IPS-18c (cell line): Measurements from ENCODE around the gene CLMN.

ENCODE experiments used
- H3K4me3 ChIP-seq: 2 replicates; pipeline ENCODE4 v1.7.0; 2013; ENCODE audit warnings: low read depth, mild to moderate bottlenecking, low read length, moderate library complexity; ENCODE audit not compliant: insufficient read depth
- H3K9me3 ChIP-seq: one replicate; pipeline ENCODE4 v1.6.1; 2013; ENCODE audit warnings: mild to moderate bottlenecking, low read length, moderate library complexity; ENCODE audit not compliant: control insufficient read depth, insufficient read depth

CLMN gene

GRCh38 chr14:95246870-95247269, 72.8 kb downstream of the CLMN start:
- Histone ChIP-seq H3K4me3 (no peak overlapping the region), H3K9me3 (peaks cover 2% of the 10 kb centered on the region)

- no peak overlapping the region for H3K4me3 ChIP-seq
- H3K9me3 ChIP-seq = peaks cover 2% of the 10 kb centered on the region
Observed at GRCh38 chr14:95245334-95245733, 74.4 kb downstream of the CLMN start.

- peaks cover 2% of the 10 kb centered on the region for H3K9me3 ChIP-seq
- H3K4me3 ChIP-seq = no peak overlapping the region
Observed at GRCh38 chr14:95244587-95244986, 75.1 kb downstream of the CLMN start.

GRCh38 chr14:95242870-95243269, 76.8 kb downstream of the CLMN start:
- no peak overlapping the region for H3K4me3 ChIP-seq

GRCh38 chr14:95240859-95241813, 78.6 kb downstream of the CLMN start:
- H3K9me3 ChIP-seq = no peaks in the 10 kb centered on the region
- H3K4me3 ChIP-seq = no peak overlapping the region

More at GRCh38 chr14:95242870-95243269, 76.8 kb downstream of the CLMN start:
- H3K9me3 ChIP-seq = peaks cover 2% of the 10 kb centered on the region

GRCh38 chr14:95238487-95239298, 81.0 kb downstream of the CLMN start:
- Histone ChIP-seq H3K4me3 (no peak overlapping the region), H3K9me3 (no peaks in the 10 kb centered on the region)

GRCh38 chr14:95237958-95238340, 81.8 kb downstream of the CLMN start:
- H3K9me3 ChIP-seq = no peaks in the 10 kb centered on the region
- H3K4me3 ChIP-seq = no peak overlapping the region

GRCh38 chr14:95237121-95237957, 82.4 kb downstream of the CLMN start:
- Histone ChIP-seq H3K4me3 (no peak overlapping the region), H3K9me3 (no peaks in the 10 kb centered on the region)

- H3K9me3 ChIP-seq = no peaks in the 10 kb centered on the region
- H3K4me3 ChIP-seq = no peak overlapping the region
Observed at GRCh38 chr14:95236221-95236620, 83.5 kb downstream of the CLMN start.

GRCh38 chr14:95235767-95236166, 83.9 kb downstream of the CLMN start:
- Histone ChIP-seq H3K4me3 (no peak overlapping the region), H3K9me3 (no peaks in the 10 kb centered on the region)

- H3K4me3 ChIP-seq = no peak overlapping the region
Observed at GRCh38 chr14:95235351-95235750, 84.4 kb downstream of the CLMN start.

GRCh38 chr14:95234426-95234825, 85.3 kb downstream of the CLMN start:
- no peaks in the 10 kb centered on the region for H3K9me3 ChIP-seq
- no peak overlapping the region for H3K4me3 ChIP-seq

More at GRCh38 chr14:95235351-95235750, 84.4 kb downstream of the CLMN start:
- H3K9me3 ChIP-seq = no peaks in the 10 kb centered on the region

- Histone ChIP-seq H3K9me3 (no peaks in the 10 kb centered on the region), H3K4me3 (no peak overlapping the region)
Observed at GRCh38 chr14:95233702-95234241, 85.9 kb downstream of the CLMN start.

- Histone ChIP-seq H3K4me3 (no peak overlapping the region), H3K9me3 (no peaks in the 10 kb centered on the region)
Observed at GRCh38 chr14:95232894-95233584, 86.7 kb downstream of the CLMN start.

- no peaks in the 10 kb centered on the region for H3K9me3 ChIP-seq
- no peak overlapping the region for H3K4me3 ChIP-seq
Observed at GRCh38 chr14:95231966-95232633, 87.6 kb downstream of the CLMN start.

- Histone ChIP-seq H3K4me3 (no peak overlapping the region), H3K9me3 (no peaks in the 10 kb centered on the region)
Observed at GRCh38 chr14:95229749-95230148, 90.0 kb downstream of the CLMN start.
